ENCODE measurements around the gene TFCP2L1. TPM values are rescaled to one million over a fixed set of nuclear protein-coding genes. Genes with fewer than 3 reads are reported as not detected.

The TFCP2L1 gene
- total RNA-seq, 1 donor from 2014 or later, result not detected

DNA sequence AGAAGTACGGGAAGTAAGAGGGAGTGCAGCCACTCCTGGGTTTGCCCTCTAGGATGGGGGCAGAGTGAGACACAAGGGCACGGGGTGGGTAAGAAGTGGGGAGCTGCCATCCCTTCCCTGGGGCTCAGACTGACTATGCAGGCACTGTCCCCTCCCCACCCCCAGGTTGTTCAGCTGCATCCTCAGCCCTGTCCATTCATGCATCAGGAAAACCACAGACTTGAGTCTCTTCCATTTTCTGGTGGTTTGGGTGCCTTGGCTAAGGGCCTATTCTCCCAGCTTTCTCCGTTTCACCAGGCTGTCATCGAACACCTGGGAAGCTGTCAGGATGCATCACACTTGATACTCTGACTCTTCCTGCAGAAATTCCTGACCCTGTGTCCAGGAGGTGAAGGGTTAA lies 111.9 kb downstream of the TFCP2L1 start:
- H3K27me3 Mint-ChIP-seq (ENCODE audit: low read depth), result no peaks in the 10 kb centered on the region
- peaks cover 3% of the 10 kb centered on the region for H3K36me3 Mint-ChIP-seq (ENCODE audit: low read depth)
- no peaks in the 10 kb centered on the region for H3K4me1 Mint-ChIP-seq
- no peak overlapping the region for H3K4me3 Mint-ChIP-seq
- no peak for DNase-seq (ENCODE audit: low read depth, low spot score)
- H3K9me3 Mint-ChIP-seq, result peaks cover 4% of the 10 kb centered on the region
- no peak overlapping the region for H3K27ac Mint-ChIP-seq (ENCODE audit: unreplicated experiment)
- TF ChIP-seq, protein P1, sequence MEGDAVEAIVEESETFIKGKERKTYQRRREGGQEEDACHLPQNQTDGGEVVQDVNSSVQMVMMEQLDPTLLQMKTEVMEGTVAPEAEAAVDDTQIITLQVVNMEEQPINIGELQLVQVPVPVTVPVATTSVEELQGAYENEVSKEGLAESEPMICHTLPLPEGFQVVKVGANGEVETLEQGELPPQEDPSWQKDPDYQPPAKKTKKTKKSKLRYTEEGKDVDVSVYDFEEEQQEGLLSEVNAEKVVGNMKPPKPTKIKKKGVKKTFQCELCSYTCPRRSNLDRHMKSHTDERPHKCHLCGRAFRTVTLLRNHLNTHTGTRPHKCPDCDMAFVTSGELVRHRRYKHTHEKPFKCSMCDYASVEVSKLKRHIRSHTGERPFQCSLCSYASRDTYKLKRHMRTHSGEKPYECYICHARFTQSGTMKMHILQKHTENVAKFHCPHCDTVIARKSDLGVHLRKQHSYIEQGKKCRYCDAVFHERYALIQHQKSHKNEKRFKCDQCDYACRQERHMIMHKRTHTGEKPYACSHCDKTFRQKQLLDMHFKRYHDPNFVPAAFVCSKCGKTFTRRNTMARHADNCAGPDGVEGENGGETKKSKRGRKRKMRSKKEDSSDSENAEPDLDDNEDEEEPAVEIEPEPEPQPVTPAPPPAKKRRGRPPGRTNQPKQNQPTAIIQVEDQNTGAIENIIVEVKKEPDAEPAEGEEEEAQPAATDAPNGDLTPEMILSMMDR (conservative IDR thresholded peaks at IDR 0.05), result no peak

GRCh38 chr2:121172456-121172855 lies 112.5 kb downstream of the TFCP2L1 start:
- H3K27ac Mint-ChIP-seq (ENCODE audit: unreplicated experiment), result no peak overlapping the region
- no peaks in the 10 kb centered on the region for H3K4me1 Mint-ChIP-seq
- no peak overlapping the region for H3K4me3 Mint-ChIP-seq
- H3K9me3 Mint-ChIP-seq, result peaks cover 4% of the 10 kb centered on the region
- no peak for DNase-seq (ENCODE audit: low read depth, low spot score)
- no peaks in the 10 kb centered on the region for H3K27me3 Mint-ChIP-seq (ENCODE audit: low read depth)
- TF ChIP-seq, protein P1 (conservative IDR thresholded peaks at IDR 0.05), result no peak
- peaks cover 3% of the 10 kb centered on the region for H3K36me3 Mint-ChIP-seq (ENCODE audit: low read depth)

GRCh38 chr2:121171625-121172119 lies 113.3 kb downstream of the TFCP2L1 start:
- H3K27ac Mint-ChIP-seq (ENCODE audit: unreplicated experiment), result no peak overlapping the region
- DNase-seq (ENCODE audit: low read depth, low spot score), result no peak
- peaks cover 3% of the 10 kb centered on the region for H3K36me3 Mint-ChIP-seq (ENCODE audit: low read depth)
- H3K4me3 Mint-ChIP-seq, result no peak overlapping the region
- H3K27me3 Mint-ChIP-seq (ENCODE audit: low read depth), result no peaks in the 10 kb centered on the region
- TF ChIP-seq, protein P1 (conservative IDR thresholded peaks at IDR 0.05), result no peak
- H3K4me1 Mint-ChIP-seq, result no peaks in the 10 kb centered on the region
- peaks cover 4% of the 10 kb centered on the region for H3K9me3 Mint-ChIP-seq

DNA sequence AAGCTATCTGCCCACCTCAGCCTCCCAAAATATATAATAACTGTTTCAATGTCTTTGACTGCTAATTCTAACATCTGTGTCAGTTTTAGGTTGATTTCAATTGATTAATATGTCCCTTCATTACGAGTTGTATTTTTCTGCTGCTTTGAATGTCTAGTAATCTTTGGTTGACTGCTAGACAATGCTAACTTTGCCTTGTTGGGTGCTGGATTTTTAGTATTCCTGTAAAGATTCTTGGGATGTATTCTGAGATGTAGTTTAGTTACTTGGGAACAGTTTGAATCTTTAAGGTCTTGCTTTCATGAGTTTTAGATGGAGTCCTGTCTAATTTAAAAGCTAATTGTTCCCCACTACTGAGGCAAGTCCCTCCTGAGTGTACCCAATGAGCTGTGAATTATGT lies 114.4 kb downstream of the TFCP2L1 start:
- peaks cover 3% of the 10 kb centered on the region for H3K36me3 Mint-ChIP-seq (ENCODE audit: low read depth)
- no peaks in the 10 kb centered on the region for H3K4me1 Mint-ChIP-seq
- TF ChIP-seq, protein P1 (conservative IDR thresholded peaks at IDR 0.05), result no peak
- H3K27me3 Mint-ChIP-seq (ENCODE audit: low read depth), result no peaks in the 10 kb centered on the region
- peaks cover 4% of the 10 kb centered on the region for H3K9me3 Mint-ChIP-seq
- no peak overlapping the region for H3K27ac Mint-ChIP-seq (ENCODE audit: unreplicated experiment)
- no peak for DNase-seq (ENCODE audit: low read depth, low spot score)
- no peak overlapping the region for H3K4me3 Mint-ChIP-seq

DNA sequence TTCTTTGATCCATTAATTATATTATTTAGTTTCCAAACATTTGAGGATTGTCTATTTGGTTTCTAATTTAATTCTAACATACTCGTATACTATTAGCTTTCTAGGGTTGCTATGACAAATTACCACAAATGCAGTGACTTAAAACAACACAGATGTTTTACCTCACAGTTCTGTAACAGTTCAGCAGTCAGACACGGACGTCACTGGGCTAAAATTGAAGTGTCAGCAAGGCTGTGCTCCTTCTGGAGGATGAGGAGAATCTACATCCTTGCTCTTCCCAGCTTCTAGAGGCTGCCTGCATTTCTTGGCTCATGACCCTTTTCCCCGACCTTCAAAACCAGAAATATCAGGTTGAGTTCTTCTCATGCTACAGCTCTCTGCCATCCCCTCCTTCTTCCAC lies 117.6 kb downstream of the TFCP2L1 start:
- Mint-ChIP-seq H3K36me3 (ENCODE audit: low read depth) (peaks cover 3% of the 10 kb centered on the region), H3K27ac (ENCODE audit: unreplicated experiment) (no peak overlapping the region), H3K4me3 (no peak overlapping the region), H3K27me3 (ENCODE audit: low read depth) (no peaks in the 10 kb centered on the region), H3K4me1 (no peaks in the 10 kb centered on the region), H3K9me3 (peaks cover 8% of the 10 kb centered on the region)
- TF ChIP-seq, protein P1 (conservative IDR thresholded peaks at IDR 0.05), result no peak
- no peak for DNase-seq (ENCODE audit: low read depth, low spot score)

Other genes starting within 250 kb of the TFCP2L1 start
- gene RNU4ATAC, start 245.7 kb upstream of the TFCP2L1 start, total RNA-seq, result not detected in 2 replicates